ENCODE data around the gene FAM47E. TPM values are rescaled to one million over a fixed set of nuclear protein-coding genes. Genes with fewer than 3 reads are reported as not detected.
A peak's percentile ranks its signal among the peaks of the same experiment; 100 is the strongest.

FAM47E gene
- total RNA-seq = 0.39 TPM in 1 of 2 replicates, not detected in the other

- intact Hi-C loops (cut with micrococcal nuclease) = loop anchor here (5.0 kb wide), 2 partner anchors 69 to 251 kb away; no protein-coding TSS in a partner anchor
- POLR2A ChIA-PET = no interaction called here
- ATAC-seq (ENCODE audit: low read depth) (peak; percentile 70), DNase-seq (peak; percentile 24)
- TF ChIP-seq CTCF (IDR thresholded peaks at IDR 0.05) = no peak
- CTCF ChIA-PET = interaction anchor here (1.3 kb wide), 1 partner anchor 72 kb away, joined by 5 read pairs; no protein-coding TSS in a partner anchor
- H3K9me3 Mint-ChIP-seq = no peaks in the 10 kb centered on the region
- peak within 1 kb of the TSS; percentile 76 for H3K4me3 Mint-ChIP-seq
- H3K27ac Mint-ChIP-seq = no peak within 1 kb of the TSS
- peaks cover 6% of the 10 kb centered on the region for H3K4me1 Mint-ChIP-seq
- peaks cover 58% of the 10 kb centered on the region for H3K27me3 Mint-ChIP-seq
- H3K36me3 Mint-ChIP-seq (ENCODE audit: low read depth) = no peaks in the 10 kb centered on the region
Measured at GRCh38 chr4:76251441-76252270, at the start of gene FAM47E. TSS of gene FAM47E (plus strand) at chr4:76251721. CDS start at chr4:76251747, 26 bp downstream.

GRCh38 chr4:76203541-76203940 lies 48.0 kb upstream of the FAM47E start:
- POLR2A ChIA-PET = no interaction called here
- H3K4me1 Mint-ChIP-seq = peaks cover 35% of the 10 kb centered on the region
- intact Hi-C loops (cut with micrococcal nuclease) = no loop called here

GRCh38 chr4:76204936-76205335 lies 46.6 kb upstream of the FAM47E start:
- H3K4me3 Mint-ChIP-seq = no peak overlapping the region
- no peak for DNase-seq
- ChIA-PET POLR2A (no interaction called here), CTCF (no interaction called here)
- intact Hi-C loops (cut with micrococcal nuclease) = no loop called here
- no peak for ATAC-seq (ENCODE audit: low read depth)
- H3K27me3 Mint-ChIP-seq = no peaks in the 10 kb centered on the region
- H3K4me1 Mint-ChIP-seq = peaks cover 30% of the 10 kb centered on the region
- no peak for TF ChIP-seq CTCF (IDR thresholded peaks at IDR 0.05)
- no peaks in the 10 kb centered on the region for H3K9me3 Mint-ChIP-seq
- peaks cover 8% of the 10 kb centered on the region for H3K36me3 Mint-ChIP-seq (ENCODE audit: low read depth)
- H3K27ac Mint-ChIP-seq = no peak overlapping the region

More at GRCh38 chr4:76203541-76203940, 48.0 kb upstream of the FAM47E start:
- ATAC-seq (ENCODE audit: low read depth) = no peak
- TF ChIP-seq CTCF (IDR thresholded peaks at IDR 0.05) = no peak
- DNase-seq = no peak
- H3K27ac Mint-ChIP-seq = no peak overlapping the region
- no peak overlapping the region for H3K4me3 Mint-ChIP-seq
- CTCF ChIA-PET = interaction anchor here (0.7 to 0.8 kb wide), 2 partner anchors 23 to 24 kb away, joined by 3 read pairs; no protein-coding TSS in a partner anchor
- H3K9me3 Mint-ChIP-seq = no peaks in the 10 kb centered on the region
- H3K36me3 Mint-ChIP-seq (ENCODE audit: low read depth) = peaks cover 6% of the 10 kb centered on the region
- H3K27me3 Mint-ChIP-seq = no peaks in the 10 kb centered on the region

GRCh38 chr4:76205476-76205875 lies 46.0 kb upstream of the FAM47E start:
- H3K27ac Mint-ChIP-seq = no peak overlapping the region
- CTCF ChIA-PET = no interaction called here
- no peaks in the 10 kb centered on the region for H3K27me3 Mint-ChIP-seq
- POLR2A ChIA-PET = no interaction called here
- DNase-seq (no peak), ATAC-seq (ENCODE audit: low read depth) (no peak)
- TF ChIP-seq CTCF (IDR thresholded peaks at IDR 0.05) = no peak
- peaks cover 30% of the 10 kb centered on the region for H3K4me1 Mint-ChIP-seq
- peaks cover 8% of the 10 kb centered on the region for H3K36me3 Mint-ChIP-seq (ENCODE audit: low read depth)
- H3K9me3 Mint-ChIP-seq = no peaks in the 10 kb centered on the region
- H3K4me3 Mint-ChIP-seq = no peak overlapping the region
- intact Hi-C loops (cut with micrococcal nuclease) = no loop called here

- no peak for TF ChIP-seq CTCF (IDR thresholded peaks at IDR 0.05)
- Mint-ChIP-seq H3K27me3 (no peaks in the 10 kb centered on the region), H3K27ac (no peak overlapping the region), H3K4me1 (peaks cover 32% of the 10 kb centered on the region), H3K36me3 (ENCODE audit: low read depth) (peaks cover 8% of the 10 kb centered on the region), H3K9me3 (no peaks in the 10 kb centered on the region), H3K4me3 (no peak overlapping the region)
- ChIA-PET POLR2A (no interaction called here), CTCF (no interaction called here)
- ATAC-seq (ENCODE audit: low read depth) = no peak
- DNase-seq = no peak
- intact Hi-C loops (cut with micrococcal nuclease) = no loop called here
Measured at GRCh38 chr4:76206222-76206942, 45.1 kb upstream of the FAM47E start.
